Measurements from ENCODE around the gene EFNA1. TPM values are rescaled to one million over a fixed set of nuclear protein-coding genes. Genes with fewer than 3 reads are reported as not detected.
A peak's percentile ranks its signal among the peaks of the same experiment; 100 is the strongest.
"Not testable (repeated sequence)": the region's sequence is repeated elsewhere in the genome, so short reads cannot be mapped to it uniquely, and the experiment has no call there.

Gene EFNA1
- total RNA-seq, 1 donor: 21.3 TPM

GRCh38 chr1:155140630-155140953 is 12.9 kb downstream of the EFNA1 start:
- DNase-seq (ENCODE audit: low read depth in 2 of 3, low spot score in 2 of 3): no peak

GRCh38 chr1:155141749-155142148 is 14.1 kb downstream of the EFNA1 start:
- DNase-seq (ENCODE audit: low read depth in 2 of 3, low spot score in 2 of 3): no peak

- no peak for DNase-seq (ENCODE audit: low read depth in 2 of 3, low spot score in 2 of 3)
These were observed 17.8 kb downstream of the EFNA1 start for GRCh38 chr1:155145491-155145890.

DNA sequence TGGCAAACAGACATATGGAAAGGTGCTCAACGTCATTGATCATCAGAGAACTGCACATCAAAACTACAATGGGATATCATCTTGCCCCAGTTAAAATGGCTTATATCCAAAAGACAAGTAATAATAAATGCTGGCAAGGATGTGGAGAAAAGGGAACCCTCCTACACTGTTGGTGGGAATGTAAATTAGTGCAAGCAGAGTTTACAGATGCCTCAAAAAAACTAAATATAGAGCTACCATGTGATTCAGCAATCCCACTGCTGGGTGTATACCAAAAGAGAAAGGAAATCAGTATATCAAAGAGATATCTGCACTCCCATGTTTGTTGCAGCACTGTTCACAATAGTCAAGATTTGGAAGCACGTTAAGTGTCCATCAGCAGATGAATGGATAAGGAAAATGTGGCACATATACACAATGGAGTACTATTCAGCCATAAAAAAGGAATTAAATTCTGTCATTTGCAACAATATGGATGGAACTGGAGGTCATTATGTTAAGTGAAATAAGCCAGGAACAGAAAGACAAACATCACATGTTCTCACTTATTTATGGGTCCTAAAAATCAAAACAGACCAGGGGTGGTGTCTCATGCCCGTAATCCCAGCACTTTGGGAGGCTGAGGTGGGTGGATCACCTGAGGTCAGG is 28.4 kb downstream of the EFNA1 start:
- DNase-seq (ENCODE audit: low read depth in 2 of 3, low spot score in 2 of 3): not testable (repeated sequence)

GRCh38 chr1:155158991-155159390 is 31.3 kb downstream of the EFNA1 start:
- no peak for DNase-seq (ENCODE audit: low read depth in 2 of 3, low spot score in 2 of 3)

DNA sequence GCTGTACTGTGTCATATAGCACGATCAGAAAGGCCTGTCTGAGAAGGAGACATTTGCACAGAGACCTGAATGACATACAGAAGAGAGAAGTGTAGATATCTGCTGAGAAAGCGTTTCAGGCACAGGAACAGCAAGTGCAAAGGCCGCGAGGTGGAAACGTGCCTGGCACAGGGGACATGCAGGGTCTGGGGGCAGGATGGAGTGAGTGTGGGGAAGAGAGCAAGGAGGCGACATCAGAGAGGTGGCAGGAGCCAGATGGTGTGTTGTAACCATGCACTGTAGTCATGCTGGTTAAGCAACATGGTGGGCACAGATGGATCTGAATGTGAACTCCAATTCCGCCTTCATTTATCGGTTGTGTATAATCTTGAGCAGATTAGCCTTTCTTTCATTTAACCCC is 32.5 kb downstream of the EFNA1 start:
- DNase-seq (ENCODE audit: low read depth in 2 of 3, low spot score in 2 of 3): no peak

GRCh38 chr1:155162631-155163030 is 35.0 kb downstream of the EFNA1 start:
- DNase-seq (ENCODE audit: low read depth in 2 of 3, low spot score in 2 of 3): not testable (repeated sequence)

- not testable (repeated sequence) for DNase-seq (ENCODE audit: low read depth in 2 of 3, low spot score in 2 of 3)
These were observed 36.1 kb downstream of the EFNA1 start for GRCh38 chr1:155163785-155164184.

GRCh38 chr1:155164625-155165024 is 36.9 kb downstream of the EFNA1 start:
- DNase-seq (ENCODE audit: low read depth in 2 of 3, low spot score in 2 of 3): not testable (repeated sequence)

DNA sequence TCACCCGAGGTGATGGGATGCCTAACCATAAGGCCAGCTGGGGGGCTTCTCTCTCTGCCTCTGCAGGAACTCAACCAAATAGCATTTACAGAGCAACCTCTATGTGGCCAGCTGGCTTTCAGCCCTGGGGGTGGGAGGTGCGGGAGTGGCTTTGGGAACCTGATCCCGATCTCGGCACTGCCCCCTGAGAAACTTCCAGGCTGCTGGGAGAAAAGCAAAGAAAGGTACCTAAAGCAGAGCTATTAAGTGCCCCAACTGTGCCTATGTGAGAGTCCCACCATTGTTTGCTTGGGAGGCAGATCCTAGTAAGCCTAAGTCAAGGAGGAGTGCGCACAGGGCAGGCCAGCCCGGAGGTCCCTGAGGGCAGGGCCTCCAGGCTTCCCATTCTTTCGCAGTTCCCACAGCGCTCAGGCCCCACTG is 38.4 kb downstream of the EFNA1 start:
- no peak for DNase-seq (ENCODE audit: low read depth in 2 of 3, low spot score in 2 of 3)

DNA sequence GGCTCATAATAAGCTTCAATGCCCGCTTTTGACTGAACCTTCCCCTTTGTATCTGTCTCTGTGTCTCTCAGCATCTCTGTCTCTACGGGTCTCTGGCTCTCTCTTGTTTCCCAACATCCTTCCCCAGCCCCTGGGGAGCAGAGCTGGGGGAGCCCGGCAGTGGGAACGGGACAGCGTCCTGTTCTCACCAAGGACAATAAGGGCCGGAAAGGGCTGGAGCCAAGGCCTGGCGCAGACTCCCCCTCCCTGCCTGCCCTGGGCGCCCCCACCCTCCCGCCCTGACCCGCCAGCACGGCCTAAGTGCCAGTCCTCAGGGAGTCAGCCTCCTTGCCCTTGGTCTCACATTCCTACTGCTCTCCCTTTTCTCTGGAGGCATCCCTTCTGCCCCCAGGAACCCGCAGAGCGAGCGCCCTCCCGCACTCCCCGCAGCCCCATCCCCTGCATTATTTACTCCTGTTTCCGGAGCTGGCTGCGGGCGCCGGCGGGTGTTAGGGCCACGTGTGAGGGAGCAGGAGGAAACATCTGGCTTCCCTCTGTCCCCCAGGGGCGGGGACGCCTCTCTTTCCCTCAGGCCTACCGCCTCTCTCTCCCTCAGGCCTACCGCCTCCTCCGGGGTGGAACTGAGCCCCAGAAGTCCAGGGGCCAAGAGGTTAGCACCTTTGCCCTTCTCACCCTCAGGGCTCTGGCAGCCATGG is 38.9 kb downstream of the EFNA1 start:
- peak in 2 of 3 donors; percentile 92 to 96 for DNase-seq (ENCODE audit: low read depth in 2 of 3, low spot score in 2 of 3)

DNA sequence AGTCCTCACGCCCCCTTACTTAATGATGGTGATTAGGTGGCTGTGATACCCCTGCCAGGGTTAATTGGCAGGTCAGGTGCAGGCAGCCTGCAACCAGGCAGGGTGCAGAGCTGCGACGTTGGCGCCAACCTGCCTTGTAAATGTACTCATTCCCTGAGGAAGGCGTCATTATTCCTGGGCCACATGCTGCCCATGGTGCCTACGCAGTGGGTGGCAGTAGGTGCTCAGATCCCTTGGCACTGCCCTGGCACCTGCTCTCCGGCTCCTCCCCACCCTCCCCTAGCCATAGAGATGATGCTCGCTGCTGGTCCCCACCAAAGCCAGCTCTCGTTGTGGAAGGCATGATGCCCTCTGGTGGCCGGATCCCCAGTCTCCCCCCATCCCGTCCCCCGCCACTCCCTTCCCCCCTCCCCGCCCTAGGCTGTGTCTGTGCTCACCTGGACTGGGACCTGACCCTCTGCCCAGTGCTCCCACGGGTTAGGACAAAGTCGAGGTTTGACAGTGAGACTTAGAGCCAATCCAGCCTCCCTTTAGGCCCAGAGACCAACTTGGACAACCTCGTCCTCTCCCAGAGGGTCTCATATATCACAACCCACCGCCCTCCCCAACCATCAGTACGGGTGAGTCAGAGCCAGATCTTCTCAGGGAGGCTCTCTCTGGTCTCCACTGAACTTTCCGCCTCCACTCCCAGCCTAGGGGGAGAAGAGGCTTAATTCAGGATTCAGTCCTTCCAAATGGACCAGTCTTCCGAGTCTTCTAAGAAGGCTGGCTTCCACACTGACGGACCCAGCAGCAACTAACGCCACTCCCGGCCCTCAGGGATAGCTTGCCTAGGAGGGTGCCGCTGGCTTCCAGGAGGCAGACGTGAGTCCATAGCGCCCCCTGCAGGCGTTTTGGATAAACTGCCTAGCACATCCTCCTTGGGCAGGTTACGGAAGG is 39.8 kb downstream of the EFNA1 start:
- peak; percentile 79 to 92 (median 84) for DNase-seq (ENCODE audit: low read depth in 2 of 3, low spot score in 2 of 3)

- not testable (repeated sequence) for DNase-seq (ENCODE audit: low read depth in 2 of 3, low spot score in 2 of 3)
These were observed 40.4 kb downstream of the EFNA1 start for GRCh38 chr1:155168105-155168445.

DNA sequence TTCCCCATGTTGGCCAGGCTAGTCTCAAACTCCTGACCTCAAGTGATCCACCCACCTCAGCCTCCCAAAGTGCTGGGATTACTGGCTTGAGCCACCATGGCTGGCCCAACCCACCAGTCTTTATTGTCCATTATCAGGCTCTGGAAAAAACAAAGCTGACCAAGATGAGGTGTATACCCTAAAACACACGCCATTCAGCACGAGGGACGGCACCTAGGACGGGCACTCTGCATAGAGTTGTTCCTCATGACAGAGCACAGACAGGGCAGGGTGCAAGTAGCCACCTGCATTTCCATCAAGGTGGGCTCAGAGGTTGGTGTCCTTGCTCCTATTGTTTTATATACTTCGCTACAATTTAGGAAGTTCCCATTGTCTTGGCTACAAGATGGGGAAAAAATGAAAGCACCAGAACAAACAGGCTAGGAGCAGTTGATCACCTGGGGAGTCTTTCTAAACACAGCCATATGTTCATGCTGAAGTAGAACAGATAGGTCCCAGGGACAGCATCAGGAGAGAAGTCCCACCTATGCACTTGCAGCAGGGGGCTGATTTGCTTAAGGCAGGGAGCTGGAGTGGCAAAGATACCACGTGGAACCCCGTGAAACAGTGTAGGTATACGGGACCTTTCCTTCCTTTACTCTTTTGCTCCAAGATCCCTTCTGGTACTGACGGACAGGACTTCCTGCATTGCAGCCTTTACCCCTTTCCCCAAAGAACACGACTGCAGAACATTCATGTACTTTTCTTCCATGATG is 41.0 kb downstream of the EFNA1 start:
- no peak for DNase-seq (ENCODE audit: low read depth in 2 of 3, low spot score in 2 of 3)

DNA sequence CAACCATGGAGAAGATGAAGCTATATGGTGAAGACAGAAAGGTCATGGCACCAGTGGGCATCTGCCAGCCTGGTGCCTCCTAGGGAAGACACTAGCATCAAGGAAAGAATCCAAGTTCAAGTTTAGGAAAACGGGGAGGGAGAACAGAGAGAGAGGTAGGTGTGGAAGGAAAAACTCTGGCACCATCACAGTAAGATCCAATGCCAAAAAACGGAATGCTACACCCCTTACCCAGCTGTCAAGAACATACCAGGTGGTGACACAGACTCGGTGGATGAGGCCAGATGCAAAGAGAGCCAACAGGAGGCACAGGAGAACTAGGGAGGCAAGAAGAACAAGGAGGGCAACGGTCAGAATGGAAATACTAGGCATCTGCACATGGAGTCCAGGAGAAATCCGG is 41.9 kb downstream of the EFNA1 start:
- DNase-seq (ENCODE audit: low read depth in 2 of 3, low spot score in 2 of 3): no peak

DNA sequence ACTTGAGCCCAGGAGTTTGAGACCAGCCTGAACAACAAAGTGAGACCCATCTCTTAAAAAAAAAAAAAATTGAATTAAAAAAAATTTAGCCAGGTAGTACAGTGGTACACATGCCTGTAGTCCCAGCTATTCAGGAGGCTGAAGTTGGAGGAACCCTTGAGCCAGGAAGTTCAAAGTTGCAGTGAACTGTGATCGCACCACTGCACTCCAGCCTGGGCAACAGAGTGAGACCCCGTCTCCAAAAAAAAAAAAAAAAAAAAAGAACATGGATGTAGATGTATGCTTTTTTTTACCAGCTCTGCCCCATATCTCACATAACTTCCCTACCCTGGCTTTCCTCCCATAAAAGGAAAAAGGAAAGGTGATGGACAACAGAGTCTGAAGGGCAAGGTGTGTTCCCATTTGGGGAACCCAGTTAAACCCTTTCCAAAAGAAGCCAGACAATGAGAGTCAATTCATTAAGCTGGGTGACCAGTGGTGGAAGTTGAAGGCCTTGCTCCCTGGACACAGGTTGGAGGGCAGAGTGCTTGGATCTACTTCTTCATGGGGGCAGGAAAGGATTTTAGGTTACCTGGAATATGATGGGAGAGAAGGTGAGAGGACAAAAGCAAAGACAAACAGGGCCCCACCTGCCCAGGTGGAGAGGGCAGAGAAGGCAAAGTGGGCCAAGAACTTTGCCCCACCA is 42.6 kb downstream of the EFNA1 start:
- no peak for DNase-seq (ENCODE audit: low read depth in 2 of 3, low spot score in 2 of 3)

DNA sequence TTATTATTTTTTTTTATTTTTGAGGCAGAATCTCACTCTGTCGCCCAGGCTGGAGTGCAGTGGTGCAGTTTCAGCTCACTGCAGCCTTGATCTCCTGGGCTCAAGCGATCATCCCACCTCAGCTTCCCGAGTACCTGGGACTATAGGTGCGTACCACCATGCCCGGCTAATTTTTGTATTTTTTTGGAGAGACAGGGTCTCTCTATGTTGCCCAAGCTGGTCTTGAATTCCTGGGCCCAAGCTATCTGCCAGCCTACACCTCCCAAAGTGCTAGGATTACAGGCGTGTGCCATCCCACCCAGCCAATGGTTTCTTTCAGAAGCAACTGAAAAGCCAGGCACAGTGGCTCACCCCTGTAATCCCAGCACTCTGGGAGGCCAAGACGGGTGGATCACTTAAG is 43.1 kb downstream of the EFNA1 start:
- DNase-seq (ENCODE audit: low read depth in 2 of 3, low spot score in 2 of 3): no peak

- DNase-seq (ENCODE audit: low read depth in 2 of 3, low spot score in 2 of 3): no peak
These were observed 44.4 kb downstream of the EFNA1 start for GRCh38 chr1:155171836-155172731.

All from hematopoietic multipotent progenitor cell (in vitro differentiated cells).